AG10803 (cell line): ENCODE measurements around the gene PRKCE.

ENCODE experiments used
- DNase-seq: peaks from one replicate; pipeline ENCODE4 v3.0.0; 2010; ENCODE audit warnings: low read depth
- H3K4me3 ChIP-seq: 2 replicates; pipeline ENCODE4 v1.5.1; 2011; ENCODE audit warnings: mild to moderate bottlenecking, low read length, control low read depth
- CTCF ChIP-seq: conservative IDR thresholded peaks from 2 replicates; pipeline ENCODE4 v1.5.1; 2011; ENCODE audit warnings: mild to moderate bottlenecking, low read length, control low read depth, inconsistent platforms

The PRKCE gene

DNA sequence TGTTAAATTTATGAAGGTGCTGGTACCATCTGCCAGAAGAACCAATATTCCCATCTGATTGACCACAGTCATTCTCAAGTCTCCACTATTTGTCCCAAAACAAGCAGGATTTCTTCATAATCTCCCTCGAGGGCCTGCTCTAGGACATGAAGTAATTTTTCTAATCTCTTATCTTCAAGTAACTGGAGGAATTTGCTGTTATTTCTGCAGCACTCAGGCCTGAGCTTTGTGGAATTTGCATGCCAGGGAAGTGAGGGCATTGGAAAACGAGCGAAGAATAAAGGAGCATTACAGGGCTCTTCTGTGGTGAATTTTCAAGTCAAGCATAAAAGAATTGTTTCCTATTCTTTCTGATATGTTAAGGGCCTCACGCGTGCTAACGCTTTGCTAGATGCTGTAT is 484.5 kb downstream of the PRKCE start:
- no peak for TF ChIP-seq CTCF
- no peak overlapping the region for H3K4me3 ChIP-seq
- peak; percentile 22 for DNase-seq

DNA sequence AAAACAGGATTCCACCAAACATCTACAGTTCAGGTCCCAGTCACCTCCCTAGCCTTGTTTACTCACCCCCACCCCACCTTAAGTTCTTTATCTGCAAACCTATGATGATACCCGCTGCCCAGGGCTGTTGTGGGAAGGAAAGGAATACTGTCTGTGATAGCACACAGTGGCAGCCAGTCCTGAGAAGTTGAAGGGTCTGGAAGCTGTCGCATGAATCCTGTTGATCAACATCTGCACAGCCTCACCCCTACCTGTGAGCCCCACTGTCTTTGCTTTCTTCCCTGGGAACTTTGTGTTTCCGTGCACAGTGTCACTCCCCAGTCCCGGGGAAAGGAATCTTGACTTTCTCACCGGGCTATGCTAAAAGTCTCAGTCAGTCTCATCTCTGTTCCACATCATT is 485.0 kb downstream of the PRKCE start:
- no peak for TF ChIP-seq CTCF
- no peak for DNase-seq
- no peak overlapping the region for H3K4me3 ChIP-seq

DNA sequence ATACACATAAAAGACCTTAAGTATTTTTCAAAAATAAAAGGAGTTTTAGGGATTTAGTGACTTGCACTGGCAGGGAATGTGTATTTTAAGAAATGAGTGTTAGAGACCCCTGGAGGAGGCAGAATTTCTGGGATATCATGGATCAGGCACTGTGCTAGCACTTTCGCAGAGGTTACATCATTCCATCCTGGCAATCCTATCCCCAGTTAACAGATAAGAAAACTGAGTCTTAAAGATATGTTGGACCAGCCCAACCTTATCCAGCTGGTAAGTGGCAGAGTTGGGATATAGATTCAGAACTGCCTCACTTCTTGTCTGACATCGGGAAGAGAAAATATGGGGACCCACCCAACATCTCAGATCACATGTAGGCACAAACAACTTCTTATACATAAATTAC is 485.5 kb downstream of the PRKCE start:
- no peak for DNase-seq
- TF ChIP-seq CTCF, result no peak
- H3K4me3 ChIP-seq, result no peak overlapping the region

DNA sequence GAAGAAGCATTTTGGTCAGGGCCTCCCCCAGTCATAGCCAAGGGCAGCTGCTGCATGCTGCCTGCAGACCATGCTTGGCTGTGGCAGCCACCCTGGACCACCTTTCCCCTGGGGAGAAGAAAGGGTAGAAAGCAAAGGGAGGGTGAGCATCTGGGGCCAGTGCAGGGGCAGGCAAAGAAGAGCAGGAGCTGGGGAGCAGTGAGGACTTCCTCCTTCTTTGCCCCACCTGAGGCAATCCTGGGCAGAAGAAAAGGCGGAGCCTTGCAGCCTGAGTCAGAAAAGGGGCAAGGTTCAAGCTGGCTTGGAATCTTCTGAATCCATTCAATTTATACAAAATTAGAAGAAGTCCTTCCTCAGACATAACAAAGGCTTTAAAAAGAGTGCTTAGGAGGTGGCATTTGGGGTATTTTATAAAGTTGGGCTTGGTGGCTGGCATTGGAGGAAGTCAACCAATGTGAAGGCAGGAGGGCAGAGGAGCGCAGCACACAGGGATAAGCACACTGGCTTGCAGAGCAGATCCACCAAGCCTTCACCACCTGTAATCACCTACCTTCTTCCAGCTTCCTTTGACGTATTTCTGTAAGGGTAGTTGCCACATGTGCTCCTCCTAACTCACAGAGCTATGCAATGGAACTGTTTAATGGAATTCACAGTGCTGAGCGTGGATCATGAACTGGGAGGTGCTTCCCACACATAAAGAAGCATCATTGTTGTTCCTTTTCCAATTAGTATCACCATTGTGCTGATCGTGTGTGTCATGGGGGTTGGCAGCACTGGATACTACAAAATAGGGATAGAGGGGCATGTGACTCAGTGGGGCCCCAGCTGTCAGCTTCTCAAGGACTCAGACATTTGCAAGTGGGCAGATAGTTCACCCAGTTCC is 491.3 kb downstream of the PRKCE start:
- no peak for DNase-seq
- H3K4me3 ChIP-seq, result no peak overlapping the region
- no peak for TF ChIP-seq CTCF

DNA sequence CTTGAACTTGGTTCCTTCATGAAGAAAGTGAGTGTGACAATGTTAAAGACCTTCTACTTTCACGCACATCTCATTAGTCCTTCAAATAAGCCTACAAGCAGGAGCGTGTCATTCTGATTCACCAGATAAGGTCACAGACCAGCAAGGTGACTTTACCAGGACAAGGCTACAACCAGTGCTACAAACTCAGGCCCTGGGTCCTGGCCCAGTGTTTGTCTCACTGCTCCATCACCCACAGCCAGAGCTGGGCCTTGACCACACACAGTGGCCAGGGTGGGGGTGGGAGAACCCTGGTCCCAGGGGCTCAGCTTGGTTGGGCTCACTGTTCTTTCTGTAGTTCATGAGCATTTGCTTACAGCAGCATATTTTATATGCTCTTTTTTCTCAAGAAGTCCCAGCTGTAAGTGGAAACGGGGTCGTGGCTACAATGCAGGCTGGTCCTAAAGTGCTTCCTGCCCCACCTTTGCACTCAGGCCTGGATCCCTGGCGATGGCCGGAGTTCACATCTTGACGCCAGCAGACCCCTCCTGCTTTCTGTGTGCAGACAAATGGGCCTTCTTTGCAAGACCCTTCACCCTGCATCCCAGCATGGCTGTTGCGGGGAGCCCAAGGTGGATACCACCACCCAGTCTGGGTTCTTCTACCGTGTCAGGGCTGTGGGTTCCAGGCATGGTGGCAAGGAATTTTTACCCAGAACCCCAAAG is 492.1 kb downstream of the PRKCE start:
- DNase-seq, result no peak
- no peak for TF ChIP-seq CTCF
- no peak overlapping the region for H3K4me3 ChIP-seq

DNA sequence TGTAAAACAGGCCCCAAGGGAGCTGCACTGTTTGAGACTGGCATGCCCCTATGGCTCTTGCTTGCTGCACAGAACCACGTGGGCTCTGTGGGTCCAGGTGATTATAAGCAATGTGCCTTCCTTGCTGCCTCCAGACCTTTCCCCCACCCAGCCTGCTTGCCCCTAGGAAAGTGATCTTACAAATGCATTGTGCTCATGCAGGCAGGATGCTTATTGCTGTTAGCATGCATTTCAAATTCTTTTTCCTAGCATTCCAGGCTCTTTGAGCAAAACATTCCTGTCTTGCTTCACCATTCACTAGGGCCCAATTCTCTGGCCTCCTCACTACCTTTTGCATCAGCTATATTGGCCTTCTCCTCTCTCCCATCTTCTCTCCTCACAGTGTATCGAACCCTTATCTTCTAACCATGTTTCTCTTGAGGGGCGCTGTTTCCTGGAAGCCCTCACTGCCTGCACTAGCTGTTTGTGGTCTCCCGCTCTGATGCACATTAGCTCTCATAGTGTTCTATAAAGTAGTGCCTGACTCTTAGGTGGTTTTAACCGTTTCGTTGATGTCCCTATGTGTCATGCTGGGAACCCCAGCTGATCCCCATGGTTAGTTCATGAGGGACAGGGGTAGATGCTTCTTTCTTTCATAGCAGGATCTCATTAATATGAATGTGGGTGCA is 492.8 kb downstream of the PRKCE start:
- no peak for DNase-seq
- H3K4me3 ChIP-seq, result no peak overlapping the region
- no peak for TF ChIP-seq CTCF

GRCh38 chr2:46145017-46145416 is 493.5 kb downstream of the PRKCE start:
- no peak for TF ChIP-seq CTCF
- no peak overlapping the region for H3K4me3 ChIP-seq
- DNase-seq, result no peak
